ENCODE results near the gene GLT6D1. TPM values are rescaled to one million over a fixed set of nuclear protein-coding genes. Genes with fewer than 3 reads are reported as not detected.

The GLT6D1 gene
- total RNA-seq, 4 donors from 2014 or later: not detected

GRCh38 chr9:135577256-135577655 is 62.1 kb downstream of the GLT6D1 start:
- intact Hi-C loops (cut with DNase I; ENCODE audit: low total_unique reads): no loop called here
- no peaks in the 10 kb centered on the region for H3K4me1 ChIP-seq
- no peaks in the 10 kb centered on the region for H3K36me3 ChIP-seq
- H3K9me3 ChIP-seq: no peaks in the 10 kb centered on the region
- TF ChIP-seq CTCF (IDR thresholded peaks at IDR 0.05) (no peak), EP300 (IDR thresholded peaks at IDR 0.05; ENCODE audit: low read depth) (no peak), POLR2A (IDR thresholded peaks at IDR 0.05) (no peak), POLR2AphosphoS5 (IDR thresholded peaks at IDR 0.05) (no peak)
- in situ Hi-C loops (cut with MboI; ENCODE audit: low pct_ligation_motif_present in 1 of 4, low pct_unique_long_range_greater_than_20kb in 1 of 4, low sequenced_read_pairs in 3 of 4): no loop called here
- DNase-seq: no peak
- WGBS, 2 donors (ENCODE audit: low coverage in 1 of 2): 84 to 100% methylated on average over 2 to 10 of the region's 10 CpGs
- no peak overlapping the region for H3K27ac ChIP-seq
- no peak overlapping the region for H3K4me3 ChIP-seq
- no peaks in the 10 kb centered on the region for H3K27me3 ChIP-seq

GRCh38 chr9:135575995-135576631 is 63.2 kb downstream of the GLT6D1 start:
- no peak overlapping the region for H3K27ac ChIP-seq
- 73 to 75% methylated on average over 3 to 22 of the region's 22 CpGs for WGBS, 2 donors (ENCODE audit: low coverage in 1 of 2)
- intact Hi-C loops (cut with DNase I; ENCODE audit: low total_unique reads): no loop called here
- no peaks in the 10 kb centered on the region for H3K9me3 ChIP-seq
- no peaks in the 10 kb centered on the region for H3K27me3 ChIP-seq
- in situ Hi-C loops (cut with MboI; ENCODE audit: low pct_ligation_motif_present in 1 of 4, low pct_unique_long_range_greater_than_20kb in 1 of 4, low sequenced_read_pairs in 3 of 4): no loop called here
- TF ChIP-seq EP300 (IDR thresholded peaks at IDR 0.05; ENCODE audit: low read depth) (no peak), CTCF (IDR thresholded peaks at IDR 0.05) (no peak), POLR2A (IDR thresholded peaks at IDR 0.05) (no peak), POLR2AphosphoS5 (IDR thresholded peaks at IDR 0.05) (no peak)
- no peak for DNase-seq
- no peak overlapping the region for H3K4me3 ChIP-seq
- H3K36me3 ChIP-seq: no peaks in the 10 kb centered on the region
- H3K4me1 ChIP-seq: no peaks in the 10 kb centered on the region

- Histone ChIP-seq H3K27me3 (no peaks in the 10 kb centered on the region), H3K4me1 (no peaks in the 10 kb centered on the region), H3K27ac (no peak overlapping the region), H3K36me3 (no peaks in the 10 kb centered on the region), H3K9me3 (no peaks in the 10 kb centered on the region), H3K4me3 (no peak overlapping the region)
- DNase-seq: no peak
- in situ Hi-C loops (cut with MboI; ENCODE audit: low pct_ligation_motif_present in 1 of 4, low pct_unique_long_range_greater_than_20kb in 1 of 4, low sequenced_read_pairs in 3 of 4): no loop called here
- WGBS, 2 donors (ENCODE audit: low coverage in 1 of 2): 87% methylated on average over 14 of the region's 15 CpGs; no CpG with 5 or more reads in 1 of the 2 donors
- intact Hi-C loops (cut with DNase I; ENCODE audit: low total_unique reads): no loop called here
- no peak for TF ChIP-seq CTCF (IDR thresholded peaks at IDR 0.05)
- TF ChIP-seq EP300 (IDR thresholded peaks at IDR 0.05; ENCODE audit: low read depth): no peak
- no peak for TF ChIP-seq POLR2A (IDR thresholded peaks at IDR 0.05)
- no peak for TF ChIP-seq POLR2AphosphoS5 (IDR thresholded peaks at IDR 0.05)
These were observed 64.4 kb downstream of the GLT6D1 start for GRCh38 chr9:135574943-135575342.

GRCh38 chr9:135574331-135574730 is 65.0 kb downstream of the GLT6D1 start:
- Histone ChIP-seq H3K9me3 (no peaks in the 10 kb centered on the region), H3K27ac (no peak overlapping the region), H3K36me3 (no peaks in the 10 kb centered on the region), H3K4me1 (no peaks in the 10 kb centered on the region), H3K27me3 (no peaks in the 10 kb centered on the region), H3K4me3 (no peak overlapping the region)
- in situ Hi-C loops (cut with MboI; ENCODE audit: low pct_ligation_motif_present in 1 of 4, low pct_unique_long_range_greater_than_20kb in 1 of 4, low sequenced_read_pairs in 3 of 4) (no loop called here), intact Hi-C loops (cut with DNase I; ENCODE audit: low total_unique reads) (no loop called here)
- DNase-seq: no peak
- WGBS, 2 donors (ENCODE audit: low coverage in 1 of 2): 55 to 79% methylated on average over 2 to 14 of the region's 14 CpGs
- TF ChIP-seq POLR2AphosphoS5 (IDR thresholded peaks at IDR 0.05): no peak
- TF ChIP-seq POLR2A (IDR thresholded peaks at IDR 0.05): no peak
- no peak for TF ChIP-seq CTCF (IDR thresholded peaks at IDR 0.05)
- no peak for TF ChIP-seq EP300 (IDR thresholded peaks at IDR 0.05; ENCODE audit: low read depth)

Other genes starting within 250 kb of the GLT6D1 start
- 10 to 100 TPM; 21.5 to 26.5 (median 25.0) TPM for gene PPP1R26, start 159.8 kb downstream of the GLT6D1 start, total RNA-seq
- gene MRPS2, start 138.9 kb downstream of the GLT6D1 start, total RNA-seq: 100 to 1,000 TPM in 1 of 4 donors, 10 to 100 TPM in 3; 26.0 to 101 (median 53.6) TPM
- gene LCN1, start 118.1 kb downstream of the GLT6D1 start, total RNA-seq: not detected
- not detected for gene OBP2A, start 93.4 kb downstream of the GLT6D1 start, total RNA-seq
- not detected for gene PAEP, start 77.8 kb downstream of the GLT6D1 start, total RNA-seq
- gene LCN9, start 23.8 kb upstream of the GLT6D1 start, total RNA-seq: not detected
- not detected for gene SOHLH1, start 59.9 kb upstream of the GLT6D1 start, total RNA-seq
- under 1 TPM in 1 of 4 donors, not detected in 3; 0.14 TPM for gene KCNT1, start 62.6 kb upstream of the GLT6D1 start, total RNA-seq

Data from transverse colon (tissue), 4 donors.